ENCODE measurements around the gene CAMK2A.
A peak's percentile ranks its signal among the peaks of the same experiment; 100 is the strongest.

Gene CAMK2A

DNA sequence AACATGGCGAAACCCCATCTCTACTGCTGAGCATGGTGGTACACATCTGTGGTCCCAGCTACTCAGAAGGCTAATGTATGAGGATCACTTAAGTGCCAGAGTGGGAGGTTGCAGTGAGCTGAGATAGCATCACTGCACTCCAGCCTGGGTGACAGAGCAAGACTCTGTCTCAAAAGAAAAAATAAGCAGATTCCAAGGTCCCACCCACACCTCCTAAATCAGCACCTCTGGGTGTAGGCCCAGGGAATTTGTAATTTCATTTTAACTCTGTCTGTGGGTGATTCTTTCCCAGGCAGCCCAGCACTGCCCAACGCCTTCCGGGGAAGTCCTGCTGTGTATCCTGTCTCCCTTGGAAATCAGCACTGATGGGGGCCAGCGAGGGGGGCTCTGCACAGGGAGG, 12.5 kb downstream of the CAMK2A start:
- ATAC-seq (replicated peaks), result no peak
- Mint-ChIP-seq H3K27ac (no peak overlapping the region), H3K27me3 (peaks cover 20 to 72% of the 10 kb centered on the region in 2 donors), H3K36me3 (ENCODE audit: insufficient read depth) (no peaks in the 10 kb centered on the region), H3K9me3 (no peaks in the 10 kb centered on the region), H3K4me1 (ENCODE audit: low read depth in 2 of 2) (peaks cover 0 to 2% of the 10 kb centered on the region in 2 donors), H3K4me3 (no peak overlapping the region)
- no peak for DNase-seq

DNA sequence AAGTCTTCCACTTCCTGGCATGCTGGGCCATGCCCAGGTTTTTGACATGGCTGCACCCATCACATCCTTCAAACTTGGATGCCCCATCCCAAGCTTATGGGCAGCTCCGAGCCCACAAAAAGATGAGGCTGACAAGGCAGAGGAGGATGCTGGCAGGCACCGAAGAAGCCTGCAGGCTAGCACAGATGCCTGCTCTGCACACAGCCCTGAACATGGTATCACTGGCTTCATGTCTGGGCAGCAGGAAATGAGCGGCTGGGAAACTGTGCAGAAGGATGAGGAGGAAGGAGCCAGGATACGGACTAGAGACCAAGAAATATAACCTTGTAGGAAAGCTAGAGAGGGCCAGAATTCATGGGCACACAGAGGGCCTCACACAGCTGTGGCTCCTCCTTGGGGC, 14.8 kb downstream of the CAMK2A start:
- ATAC-seq (replicated peaks) (no peak), DNase-seq (no peak)
- H3K4me3 Mint-ChIP-seq, result no peak overlapping the region
- no peak overlapping the region for H3K27ac Mint-ChIP-seq
- no peaks in the 10 kb centered on the region for H3K9me3 Mint-ChIP-seq
- H3K4me1 Mint-ChIP-seq (ENCODE audit: low read depth in 2 of 2), result peaks cover 0 to 2% of the 10 kb centered on the region in 2 donors
- peaks cover 7 to 71% of the 10 kb centered on the region in 2 donors for H3K27me3 Mint-ChIP-seq
- H3K36me3 Mint-ChIP-seq (ENCODE audit: insufficient read depth), result no peaks in the 10 kb centered on the region

DNA sequence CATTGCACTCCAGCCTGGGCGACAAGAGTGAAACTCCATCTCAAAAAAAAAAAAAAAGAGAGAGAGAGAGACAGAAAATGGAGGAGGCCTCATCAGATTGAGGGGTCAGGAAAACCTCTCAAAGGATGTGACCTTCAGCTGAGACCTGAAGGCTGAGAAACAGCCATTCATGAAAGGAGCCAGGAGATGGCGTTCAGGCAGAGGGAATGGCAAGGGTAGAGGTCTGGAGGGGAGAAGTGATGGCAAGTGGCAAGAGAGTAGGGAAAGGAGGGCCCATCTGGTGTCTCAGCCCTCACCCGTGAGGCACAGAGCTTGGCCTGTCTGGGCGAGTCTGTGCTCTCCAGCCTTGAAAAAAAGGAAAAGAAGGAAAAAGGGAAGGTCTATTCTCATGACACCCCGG, 17.0 kb downstream of the CAMK2A start:
- Mint-ChIP-seq H3K9me3 (no peaks in the 10 kb centered on the region), H3K36me3 (ENCODE audit: insufficient read depth) (no peaks in the 10 kb centered on the region)
- ATAC-seq (replicated peaks), result peak; percentile 43

DNA sequence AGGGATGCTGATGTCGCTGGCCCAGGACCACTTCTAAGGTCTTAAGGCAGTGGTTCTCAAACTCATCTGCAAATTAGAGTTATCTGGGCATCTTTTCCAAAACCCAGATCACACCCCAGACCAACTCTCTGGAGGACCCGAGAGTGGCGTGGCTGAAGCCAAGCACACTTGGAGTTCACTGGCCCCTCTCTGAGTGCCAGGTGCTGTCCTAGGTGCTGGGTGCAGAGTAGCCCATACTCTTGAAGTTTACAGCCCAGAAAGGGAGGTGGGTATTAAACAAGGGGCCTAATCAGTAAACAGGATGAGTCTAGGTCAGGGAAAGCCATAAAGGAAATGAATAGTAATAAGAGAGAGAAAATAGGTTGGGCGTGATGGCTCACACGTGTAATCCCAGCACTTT, 17.6 kb downstream of the CAMK2A start:
- H3K27ac Mint-ChIP-seq, result no peak overlapping the region
- DNase-seq (no peak), ATAC-seq (replicated peaks) (no peak)
- H3K4me1 Mint-ChIP-seq (ENCODE audit: low read depth in 2 of 2), result no peaks in the 10 kb centered on the region
- H3K27me3 Mint-ChIP-seq, result peaks cover 0 to 64% of the 10 kb centered on the region in 2 donors
- H3K36me3 Mint-ChIP-seq (ENCODE audit: insufficient read depth), result no peaks in the 10 kb centered on the region
- H3K9me3 Mint-ChIP-seq, result no peaks in the 10 kb centered on the region
- H3K4me3 Mint-ChIP-seq, result no peak overlapping the region

More for the DNA sequence above, 17.0 kb downstream of the CAMK2A start:
- H3K27me3 Mint-ChIP-seq, result peaks cover 0 to 70% of the 10 kb centered on the region in 2 donors
- no peak for DNase-seq
- no peak overlapping the region for H3K27ac Mint-ChIP-seq
- H3K4me1 Mint-ChIP-seq (ENCODE audit: low read depth in 2 of 2), result no peaks in the 10 kb centered on the region
- no peak overlapping the region for H3K4me3 Mint-ChIP-seq

DNA sequence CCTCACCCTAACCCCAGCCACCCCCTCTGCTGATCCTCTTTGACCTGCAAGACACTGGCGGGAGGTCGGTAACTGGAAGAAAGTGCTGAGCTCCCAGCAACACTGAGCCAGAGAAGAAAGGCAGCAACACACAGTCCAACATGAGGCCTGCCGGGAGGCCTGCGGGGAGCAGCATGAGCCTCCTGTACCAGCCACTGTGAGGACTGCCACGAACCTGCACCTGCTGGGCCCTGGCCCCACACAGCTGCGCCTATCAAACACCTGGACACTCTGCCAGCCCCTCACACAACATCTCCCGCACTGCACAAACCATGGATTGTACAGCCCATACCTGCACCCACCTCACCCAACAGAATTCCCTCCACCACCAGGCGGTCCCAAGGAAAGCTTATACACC, 18.3 kb downstream of the CAMK2A start:
- H3K4me3 Mint-ChIP-seq, result no peak overlapping the region
- DNase-seq (no peak), ATAC-seq (replicated peaks) (no peak)
- no peak overlapping the region for H3K27ac Mint-ChIP-seq
- peaks cover 0 to 62% of the 10 kb centered on the region in 2 donors for H3K27me3 Mint-ChIP-seq
- H3K36me3 Mint-ChIP-seq (ENCODE audit: insufficient read depth), result no peaks in the 10 kb centered on the region
- H3K4me1 Mint-ChIP-seq (ENCODE audit: low read depth in 2 of 2), result no peaks in the 10 kb centered on the region
- no peaks in the 10 kb centered on the region for H3K9me3 Mint-ChIP-seq

DNA sequence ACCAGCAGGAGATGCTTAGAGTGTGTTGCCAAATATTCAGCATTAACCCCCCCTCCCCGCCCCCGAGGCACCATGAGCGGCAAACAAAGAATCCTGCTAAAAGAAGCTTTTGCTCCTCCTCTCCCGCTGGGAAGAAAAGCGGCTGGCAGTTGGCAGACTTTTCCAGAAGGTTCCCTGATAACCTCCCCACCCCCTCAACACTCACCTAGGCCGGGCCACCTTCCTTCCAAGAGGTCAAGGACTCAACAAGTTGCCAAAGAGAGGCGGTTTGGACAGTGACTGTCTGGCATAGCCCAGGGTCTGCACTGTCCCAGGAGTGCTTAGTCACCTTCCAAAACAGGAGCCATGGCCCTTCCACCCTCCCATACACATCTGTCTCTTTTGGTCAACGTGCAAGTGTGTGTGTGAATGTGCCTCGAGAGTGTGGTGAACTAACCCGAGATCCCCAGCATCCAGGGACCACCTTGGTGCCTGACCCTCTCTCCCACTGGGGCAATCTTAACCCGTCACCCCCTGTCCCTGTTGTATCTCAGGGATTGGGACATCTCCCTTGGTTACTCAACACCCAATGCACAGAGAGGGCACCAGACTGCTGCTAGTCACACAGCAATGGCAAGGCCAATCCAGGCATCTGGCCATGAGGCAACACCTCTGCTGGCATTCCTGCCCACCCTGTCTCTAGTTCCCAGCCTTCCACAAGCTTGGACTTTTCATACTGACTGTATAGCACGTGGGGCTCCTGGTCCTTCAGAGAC, 18.9 kb downstream of the CAMK2A start:
- DNase-seq, result no peak
- Mint-ChIP-seq H3K27me3 (peaks cover 0 to 62% of the 10 kb centered on the region in 2 donors), H3K36me3 (ENCODE audit: insufficient read depth) (no peaks in the 10 kb centered on the region), H3K4me1 (ENCODE audit: low read depth in 2 of 2) (no peaks in the 10 kb centered on the region), H3K9me3 (no peaks in the 10 kb centered on the region), H3K27ac (no peak overlapping the region), H3K4me3 (no peak overlapping the region)
- ATAC-seq (replicated peaks), result no peak

DNA sequence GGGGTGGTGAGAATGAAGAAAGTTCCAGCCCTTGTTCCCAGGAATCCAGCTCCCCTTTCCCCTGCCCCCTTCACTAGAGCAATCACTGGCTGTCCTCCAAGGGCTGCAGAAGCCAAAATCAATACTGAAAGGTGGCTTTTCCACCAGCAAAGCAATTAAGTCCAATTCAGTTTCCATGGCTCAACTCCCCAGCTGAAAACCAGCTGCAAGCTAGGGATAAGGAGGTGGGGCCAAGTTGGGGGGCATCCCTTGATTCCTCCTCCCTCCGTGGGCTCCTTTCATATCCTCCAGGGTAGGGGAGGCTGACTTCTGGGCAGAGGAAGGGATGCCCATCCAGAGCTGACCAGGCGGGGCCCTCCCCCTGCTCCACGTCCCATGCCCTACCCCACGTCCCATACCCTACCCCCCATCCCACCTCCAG, 22.7 kb downstream of the CAMK2A start:
- H3K9me3 Mint-ChIP-seq, result no peaks in the 10 kb centered on the region
- DNase-seq (no peak), ATAC-seq (replicated peaks) (no peak)
- peaks cover 0 to 35% of the 10 kb centered on the region in 2 donors for H3K27me3 Mint-ChIP-seq
- H3K4me1 Mint-ChIP-seq (ENCODE audit: low read depth in 2 of 2), result no peaks in the 10 kb centered on the region
- no peak overlapping the region for H3K27ac Mint-ChIP-seq
- H3K4me3 Mint-ChIP-seq, result no peak overlapping the region
- H3K36me3 Mint-ChIP-seq (ENCODE audit: insufficient read depth), result no peaks in the 10 kb centered on the region

DNA sequence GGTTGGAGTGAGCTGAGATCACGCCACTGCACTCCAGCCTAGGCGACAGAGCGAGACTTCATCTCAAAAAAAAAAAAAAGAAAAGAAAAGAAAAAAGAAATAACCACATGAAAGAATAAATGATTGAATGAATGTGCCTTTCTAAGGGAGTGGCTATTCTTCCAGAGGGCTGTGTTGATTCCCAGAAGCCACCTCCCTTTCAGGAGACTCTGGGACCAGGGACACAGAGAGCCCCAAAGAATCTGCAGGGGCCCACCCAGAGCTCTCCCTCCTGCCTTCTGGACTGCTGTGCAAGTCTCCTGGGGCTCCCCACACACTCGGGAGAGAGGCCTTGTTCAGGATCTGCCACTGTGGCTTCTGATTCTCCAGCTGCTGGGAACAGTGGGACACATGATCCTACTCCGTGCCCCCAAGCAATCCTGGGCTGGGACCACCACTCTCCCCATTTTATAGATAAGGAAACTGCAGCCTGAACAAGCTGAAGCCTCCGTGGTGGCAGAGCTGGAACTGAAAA, 23.6 kb downstream of the CAMK2A start:
- H3K4me3 Mint-ChIP-seq, result no peak overlapping the region
- no peak for ATAC-seq (replicated peaks)
- H3K36me3 Mint-ChIP-seq (ENCODE audit: insufficient read depth), result no peaks in the 10 kb centered on the region

DNA sequence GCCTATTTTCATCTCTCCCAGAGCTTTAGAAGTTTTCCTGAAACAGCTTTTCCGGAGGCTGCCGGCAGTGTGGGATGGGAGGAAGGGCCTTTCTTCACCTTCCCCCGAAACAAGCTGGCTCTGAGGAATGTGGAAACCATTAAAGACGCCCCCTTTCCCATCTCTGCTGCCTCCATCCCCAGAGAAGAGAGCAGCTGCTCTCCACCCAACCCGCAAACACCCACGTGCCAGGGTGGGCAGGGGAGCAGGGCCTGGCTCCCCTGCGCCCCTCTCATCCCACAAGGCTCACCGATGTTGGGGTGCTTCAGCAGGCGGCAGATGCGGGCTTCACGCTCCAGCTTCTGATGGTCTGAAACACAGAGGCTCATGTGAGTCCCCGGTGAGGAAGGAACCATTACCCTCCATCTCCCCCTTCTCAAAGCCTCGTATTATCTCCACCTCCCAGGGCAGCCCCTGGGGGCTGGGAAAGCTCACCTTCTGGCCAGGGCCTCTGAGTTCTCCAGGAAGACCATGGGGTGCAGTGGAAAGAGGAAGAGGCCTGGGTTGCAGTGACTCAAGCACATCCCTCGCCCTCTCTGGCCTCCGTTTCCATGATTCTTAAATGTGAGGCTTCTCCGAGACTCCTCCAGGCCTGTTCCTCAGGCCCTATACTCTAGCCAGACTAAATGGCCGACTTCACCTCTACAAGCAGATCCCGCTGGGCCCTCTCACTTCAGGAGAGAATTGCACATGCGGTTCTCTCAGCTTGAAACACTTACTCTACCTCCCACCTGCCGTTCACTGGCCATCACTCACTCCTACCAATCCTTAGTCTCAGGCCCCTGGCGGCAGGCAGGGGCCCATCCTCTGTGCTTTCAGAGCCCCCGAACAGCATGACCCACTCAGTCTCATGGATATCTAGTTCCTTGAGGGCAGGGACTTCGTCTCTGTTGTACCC, 24.6 kb downstream of the CAMK2A start:
- no peak overlapping the region for H3K4me3 Mint-ChIP-seq
- DNase-seq (no peak), ATAC-seq (replicated peaks) (no peak)
- peaks cover 0 to 18% of the 10 kb centered on the region in 2 donors for H3K27me3 Mint-ChIP-seq
- H3K4me1 Mint-ChIP-seq (ENCODE audit: low read depth in 2 of 2), result no peaks in the 10 kb centered on the region
- no peak overlapping the region for H3K27ac Mint-ChIP-seq
- H3K36me3 Mint-ChIP-seq (ENCODE audit: insufficient read depth), result no peaks in the 10 kb centered on the region
- no peaks in the 10 kb centered on the region for H3K9me3 Mint-ChIP-seq

More for the DNA sequence above, 23.6 kb downstream of the CAMK2A start:
- H3K9me3 Mint-ChIP-seq, result no peaks in the 10 kb centered on the region
- no peak for DNase-seq
- no peak overlapping the region for H3K27ac Mint-ChIP-seq
- no peaks in the 10 kb centered on the region for H3K4me1 Mint-ChIP-seq (ENCODE audit: low read depth in 2 of 2)
- H3K27me3 Mint-ChIP-seq, result peaks cover 0 to 25% of the 10 kb centered on the region in 2 donors

DNA sequence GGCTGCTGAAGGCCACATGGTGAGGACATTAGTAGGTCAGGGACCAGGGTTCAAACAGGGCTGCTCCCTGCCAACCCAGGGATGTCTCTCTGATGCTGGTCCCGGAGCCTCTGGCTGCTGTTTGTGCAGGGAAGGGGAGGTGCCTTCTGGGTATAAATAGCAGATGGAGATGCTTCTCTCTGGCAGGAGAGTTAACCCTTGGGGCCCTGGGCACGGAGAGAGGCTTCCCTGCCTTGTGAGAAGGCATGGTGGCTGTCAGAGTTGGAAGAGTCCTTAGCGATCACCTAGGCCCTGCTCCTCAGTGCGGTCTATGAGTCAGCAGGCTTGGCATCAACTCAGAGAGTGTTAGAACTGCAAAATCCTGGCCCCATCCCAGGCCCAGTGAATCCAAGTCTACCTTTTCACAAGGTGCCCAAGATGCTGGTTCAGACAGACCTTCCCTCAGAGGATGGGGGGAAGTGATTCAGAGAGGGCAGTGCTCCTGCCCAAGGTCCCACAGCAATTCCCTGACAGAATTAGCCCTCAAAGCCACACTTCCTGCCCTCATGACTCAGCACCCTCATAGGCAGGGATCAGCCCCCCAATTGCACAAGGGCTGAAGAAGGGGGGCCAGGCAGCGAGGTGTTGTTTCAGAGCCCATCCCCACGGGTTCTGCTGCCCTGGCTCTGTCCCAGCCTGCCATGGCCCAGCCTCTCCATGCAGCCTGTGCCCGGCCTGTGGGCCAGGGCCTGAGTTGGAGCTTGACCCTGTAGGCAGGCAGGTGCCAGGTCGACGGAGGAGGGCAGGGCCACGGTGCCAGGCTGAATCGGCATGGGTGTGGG, 25.6 kb downstream of the CAMK2A start:
- no peaks in the 10 kb centered on the region for H3K4me1 Mint-ChIP-seq (ENCODE audit: low read depth in 2 of 2)

DNA sequence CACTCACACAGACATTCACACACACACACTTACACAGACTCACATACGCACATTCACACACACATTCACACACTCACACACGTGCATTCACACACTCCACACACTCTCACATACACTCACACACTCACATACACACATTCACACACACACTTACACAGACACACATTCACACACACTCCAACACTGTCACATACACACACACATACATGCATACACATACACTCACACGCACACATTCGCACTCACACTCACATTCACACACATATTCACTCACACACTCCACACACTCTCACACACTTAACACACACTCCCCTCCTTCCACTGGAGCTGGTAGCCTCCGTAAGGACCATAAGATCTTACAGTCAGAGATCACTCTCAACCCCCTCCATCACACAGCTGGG, 26.2 kb downstream of the CAMK2A start:
- Mint-ChIP-seq H3K36me3 (ENCODE audit: insufficient read depth) (no peaks in the 10 kb centered on the region), H3K4me1 (ENCODE audit: low read depth in 2 of 2) (no peaks in the 10 kb centered on the region), H3K27me3 (peaks cover 0 to 6% of the 10 kb centered on the region in 2 donors), H3K27ac (no peak overlapping the region), H3K4me3 (no peak overlapping the region), H3K9me3 (no peaks in the 10 kb centered on the region)
- no peak for DNase-seq
- no peak for ATAC-seq (replicated peaks)

More for the DNA sequence above, 25.6 kb downstream of the CAMK2A start:
- no peak overlapping the region for H3K4me3 Mint-ChIP-seq
- no peaks in the 10 kb centered on the region for H3K9me3 Mint-ChIP-seq
- no peak overlapping the region for H3K27ac Mint-ChIP-seq
- ATAC-seq (replicated peaks) (no peak), DNase-seq (no peak)
- H3K36me3 Mint-ChIP-seq (ENCODE audit: insufficient read depth), result no peaks in the 10 kb centered on the region
- peaks cover 0 to 12% of the 10 kb centered on the region in 2 donors for H3K27me3 Mint-ChIP-seq

DNA sequence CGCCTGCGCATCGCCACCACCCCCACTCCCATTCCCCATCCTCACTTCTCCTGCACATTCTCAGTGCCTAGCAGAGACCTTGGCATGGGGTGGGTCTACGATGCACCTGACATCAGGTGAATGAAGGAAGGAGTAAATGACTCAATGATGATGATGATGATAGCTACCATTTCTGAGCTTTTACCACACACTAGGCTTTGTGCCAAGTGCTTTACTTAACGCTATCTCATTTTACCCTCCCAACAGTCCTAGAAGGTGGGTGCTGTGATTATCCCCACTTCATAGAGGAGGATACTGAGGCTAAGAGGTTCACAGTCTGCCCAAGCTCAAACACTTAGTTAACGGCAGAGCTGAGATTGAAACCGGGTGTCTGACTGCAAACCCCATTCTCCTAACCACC, 27.1 kb downstream of the CAMK2A start:
- no peaks in the 10 kb centered on the region for H3K27me3 Mint-ChIP-seq
- DNase-seq, result no peak
- no peak overlapping the region for H3K27ac Mint-ChIP-seq
- no peaks in the 10 kb centered on the region for H3K4me1 Mint-ChIP-seq (ENCODE audit: low read depth in 2 of 2)
- no peaks in the 10 kb centered on the region for H3K36me3 Mint-ChIP-seq (ENCODE audit: insufficient read depth)
- no peak overlapping the region for H3K4me3 Mint-ChIP-seq
- H3K9me3 Mint-ChIP-seq, result no peaks in the 10 kb centered on the region
- no peak for ATAC-seq (replicated peaks)

DNA sequence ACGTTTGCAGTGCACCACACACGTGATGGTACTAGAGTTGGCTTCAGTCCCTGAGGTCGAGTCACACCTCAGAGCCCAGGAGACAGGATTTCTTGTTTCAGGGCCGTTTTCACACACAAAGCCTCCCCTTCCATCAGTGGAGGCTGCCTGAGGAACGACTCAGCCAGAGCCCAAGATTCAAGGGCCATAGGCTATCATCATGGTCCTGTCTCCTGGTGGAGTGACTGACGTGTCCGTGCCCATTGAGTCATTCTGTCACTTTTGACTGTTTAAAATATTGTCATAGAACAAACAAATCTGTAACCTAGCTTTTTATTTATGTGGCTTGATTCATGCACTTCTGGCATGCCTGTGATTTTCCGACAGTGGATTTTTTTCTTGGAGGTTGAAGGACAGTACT, 28.3 kb downstream of the CAMK2A start:
- ATAC-seq (replicated peaks) (no peak), DNase-seq (no peak)
- Mint-ChIP-seq H3K9me3 (no peaks in the 10 kb centered on the region), H3K27me3 (peaks cover 0 to 6% of the 10 kb centered on the region in 2 donors), H3K27ac (no peak overlapping the region), H3K4me3 (no peak overlapping the region), H3K36me3 (ENCODE audit: insufficient read depth) (no peaks in the 10 kb centered on the region), H3K4me1 (ENCODE audit: low read depth in 2 of 2) (no peaks in the 10 kb centered on the region)

Data from effector memory CD8-positive, alpha-beta T cell (primary cell).